ENCODE data around the gene UQCRQ. TPM values are rescaled to one million over a fixed set of nuclear protein-coding genes. Genes with fewer than 3 reads are reported as not detected.

UQCRQ gene
- total and polyA plus RNA-seq, 11 donors: 539 to 2,165 (median 1,454) TPM

GRCh38 chr5:132834057-132834456 lies 32.4 kb upstream of the UQCRQ start:
- Histone ChIP-seq H3K9me3 (no peaks in the 10 kb centered on the region), H3K4me1 (peaks cover 0 to 20% (median 8%) of the 10 kb centered on the region in 12 donors), H3K27me3 (peaks cover 0 to 3% (median 0%) of the 10 kb centered on the region in 9 donors), H3K27ac (no peak overlapping the region), H3K4me3 (no peak overlapping the region), H3K36me3 (no peaks in the 10 kb centered on the region)
- WGBS, 4 donors: 96 to 99% (median 97%) methylated on average over 3 of the region's 3 CpGs
- TF ChIP-seq POLR2A (IDR thresholded peaks at IDR 0.05) (no peak), CTCF (IDR thresholded peaks at IDR 0.05) (no peak)
- no peak for DNase-seq
- no peak for ATAC-seq
- intact Hi-C loops (cut with DNase I): loop anchor here in 6 of 10 donors (2.0 to 5.0 kb wide), 3 partner anchors 27 to 48 kb away; partner anchors contain the start of genes GDF9 (in 4 of the 6) and UQCRQ (in 4 of the 6)

- WGBS, 4 donors: 96 to 100% (median 99%) methylated on average over 1 of the region's 1 CpG
- Histone ChIP-seq H3K9me3 (no peaks in the 10 kb centered on the region), H3K4me1 (peaks cover 0 to 25% (median 0%) of the 10 kb centered on the region in 12 donors), H3K36me3 (no peaks in the 10 kb centered on the region), H3K27ac (no peak overlapping the region), H3K27me3 (no peaks in the 10 kb centered on the region), H3K4me3 (no peak overlapping the region)
- TF ChIP-seq POLR2A (IDR thresholded peaks at IDR 0.05): no peak
- no peak for TF ChIP-seq CTCF (IDR thresholded peaks at IDR 0.05)
- DNase-seq (no peak), ATAC-seq (no peak)
- intact Hi-C loops (cut with DNase I): no loop called here
These were observed 29.6 kb upstream of the UQCRQ start for GRCh38 chr5:132836852-132837251.

- Histone ChIP-seq H3K27ac (no peak overlapping the region), H3K4me3 (no peak overlapping the region), H3K27me3 (no peaks in the 10 kb centered on the region), H3K4me1 (peaks cover 0 to 25% (median 0%) of the 10 kb centered on the region in 12 donors), H3K9me3 (no peaks in the 10 kb centered on the region), H3K36me3 (no peaks in the 10 kb centered on the region)
- ATAC-seq: no peak
- intact Hi-C loops (cut with DNase I): no loop called here
- no peak for DNase-seq
- no peak for TF ChIP-seq CTCF (IDR thresholded peaks at IDR 0.05)
- TF ChIP-seq POLR2A (IDR thresholded peaks at IDR 0.05): no peak
- 82 to 89% (median 86%) methylated on average over 2 of the region's 2 CpGs for WGBS, 4 donors
These were observed 28.6 kb upstream of the UQCRQ start for GRCh38 chr5:132837868-132838267.

- Histone ChIP-seq H3K36me3 (no peaks in the 10 kb centered on the region), H3K4me3 (no peak overlapping the region), H3K27me3 (no peaks in the 10 kb centered on the region), H3K4me1 (peaks cover 0 to 25% (median 0%) of the 10 kb centered on the region in 12 donors), H3K9me3 (no peaks in the 10 kb centered on the region), H3K27ac (peak overlapping the region in 4 of 12 donors; percentile 33 to 72 (median 57))
- DNase-seq (no peak), ATAC-seq (no peak)
- WGBS, 4 donors: 80 to 90% (median 82%) methylated on average over 3 of the region's 3 CpGs
- TF ChIP-seq POLR2A (IDR thresholded peaks at IDR 0.05): no peak
- TF ChIP-seq CTCF (IDR thresholded peaks at IDR 0.05): no peak
- intact Hi-C loops (cut with DNase I): no loop called here
These were observed 27.7 kb upstream of the UQCRQ start for GRCh38 chr5:132838516-132839282.

Data from heart left ventricle (tissue), 16 donors.